Tibial artery (tissue), 4 donors: Measurements from ENCODE around the gene TENM3.

ENCODE experiments used
- DNase-seq, 2 donors: peaks; one replicate each; pipeline ENCODE4 v3.0.0-alpha.2; 2019
- H3K27ac ChIP-seq, 2 donors: fragments of 200-600 bp; sonication (generic) in 1 of 2; 1 replicate in 1 of 2; 2 replicates in 1 of 2; pipeline ENCODE4 v1.5.1; 2018 to 2019; ENCODE audit warnings: mild to moderate bottlenecking in 1 of 2
- H3K27me3 ChIP-seq, 2 donors: fragments of 200-600 bp; sonication (generic) in 1 of 2; one replicate each; pipeline versions ENCODE4 v1.5.1 to v1.6.0; 2016 to 2019
- H3K36me3 ChIP-seq, 3 donors: fragments of 200-600 bp; sonication (generic) in 2 of 3; one replicate each; pipeline ENCODE4 v1.5.1; 2016 to 2019; ENCODE audit warnings: mild to moderate bottlenecking in 2 of 3
- H3K4me1 ChIP-seq, 4 donors: fragments of 200-600 bp; sonication (generic) in 2 of 4; 1 replicate in 3 of 4; 2 replicates in 1 of 4; pipeline ENCODE4 v1.5.1; 2016 to 2019
- H3K4me3 ChIP-seq, 2 donors: fragments of 200-600 bp; sonication (generic) in 1 of 2; 1 replicate in 1 of 2; 2 replicates in 1 of 2; pipeline ENCODE4 v1.5.1; 2018 to 2019; ENCODE audit warnings: mild to moderate bottlenecking in 2 of 2
- H3K9me3 ChIP-seq, 3 donors: fragments of 200-600 bp; sonication (generic) in 1 of 3; one replicate each; pipeline ENCODE4 v1.5.1; 2016 to 2019
- intact Hi-C: fragments of 100-400 bp; cut with DNase I; formaldehyde crosslinking; loops from one replicate; pipeline ENCODE4 v1.15.0; 2023; ENCODE audit warnings: low total_unique reads
- TF ChIP-seq, protein P1 (sequence below), 2 experiments: fragments of 200-600 bp in 1 of 2; fragments of 450-650 bp in 1 of 2; IDR thresholded peaks; one replicate each; pipeline ENCODE4 v1.5.1; 2017 to 2019; ENCODE audit warnings: antibody characterized with exemption in 2 of 2, mild to moderate bottlenecking in 1 of 2, moderate library complexity in 1 of 2

TENM3 gene

DNA sequence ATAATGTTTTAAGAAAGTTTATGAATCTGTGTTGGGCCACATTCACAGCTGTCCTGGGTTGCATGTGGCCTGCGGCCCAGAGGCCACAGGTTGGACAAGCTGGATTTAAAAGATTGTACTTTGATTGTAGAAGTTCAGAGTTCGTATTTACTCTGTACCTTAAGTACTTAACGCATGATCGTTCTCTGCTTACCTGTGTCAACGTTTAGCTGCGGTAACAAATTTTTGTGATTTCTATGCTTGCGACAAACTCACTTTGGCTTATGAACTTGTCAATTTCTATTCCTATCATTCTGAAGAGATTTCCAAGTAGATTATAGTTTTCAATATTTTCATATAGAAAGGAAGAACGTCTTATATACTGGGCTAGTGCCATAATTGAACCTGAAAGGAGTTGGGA lies 285.6 kb downstream of the TENM3 start:
- intact Hi-C loops = no loop called here
- no peak overlapping the region for H3K27ac ChIP-seq
- no peaks in the 10 kb centered on the region for H3K36me3 ChIP-seq
- H3K4me1 ChIP-seq = peaks cover 0 to 22% (median 4%) of the 10 kb centered on the region in 4 donors
- TF ChIP-seq, protein P1, sequence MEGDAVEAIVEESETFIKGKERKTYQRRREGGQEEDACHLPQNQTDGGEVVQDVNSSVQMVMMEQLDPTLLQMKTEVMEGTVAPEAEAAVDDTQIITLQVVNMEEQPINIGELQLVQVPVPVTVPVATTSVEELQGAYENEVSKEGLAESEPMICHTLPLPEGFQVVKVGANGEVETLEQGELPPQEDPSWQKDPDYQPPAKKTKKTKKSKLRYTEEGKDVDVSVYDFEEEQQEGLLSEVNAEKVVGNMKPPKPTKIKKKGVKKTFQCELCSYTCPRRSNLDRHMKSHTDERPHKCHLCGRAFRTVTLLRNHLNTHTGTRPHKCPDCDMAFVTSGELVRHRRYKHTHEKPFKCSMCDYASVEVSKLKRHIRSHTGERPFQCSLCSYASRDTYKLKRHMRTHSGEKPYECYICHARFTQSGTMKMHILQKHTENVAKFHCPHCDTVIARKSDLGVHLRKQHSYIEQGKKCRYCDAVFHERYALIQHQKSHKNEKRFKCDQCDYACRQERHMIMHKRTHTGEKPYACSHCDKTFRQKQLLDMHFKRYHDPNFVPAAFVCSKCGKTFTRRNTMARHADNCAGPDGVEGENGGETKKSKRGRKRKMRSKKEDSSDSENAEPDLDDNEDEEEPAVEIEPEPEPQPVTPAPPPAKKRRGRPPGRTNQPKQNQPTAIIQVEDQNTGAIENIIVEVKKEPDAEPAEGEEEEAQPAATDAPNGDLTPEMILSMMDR (IDR thresholded peaks at IDR 0.05) = no peak
- no peak overlapping the region for H3K4me3 ChIP-seq
- no peak for DNase-seq
- no peaks in the 10 kb centered on the region for H3K27me3 ChIP-seq
- H3K9me3 ChIP-seq = no peaks in the 10 kb centered on the region

DNA sequence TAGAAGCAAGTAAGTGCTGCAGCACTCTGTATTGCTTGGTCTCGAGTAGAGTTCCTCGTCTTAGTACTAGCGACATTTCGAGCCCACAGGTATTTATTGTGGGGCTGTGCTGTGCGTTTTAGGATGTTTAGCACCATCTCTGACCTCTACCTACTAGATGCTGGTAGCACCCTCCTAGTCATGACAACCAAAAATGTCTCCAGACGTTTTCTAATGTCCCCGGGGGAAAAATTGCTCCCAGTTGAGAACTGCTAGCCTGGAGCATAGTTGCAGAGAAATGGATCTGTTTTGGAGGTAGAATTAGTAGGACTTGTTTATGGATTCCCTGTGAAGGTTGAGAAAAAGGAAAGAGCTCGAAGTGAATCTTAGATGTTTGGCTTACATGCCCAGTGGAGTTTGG lies 287.2 kb downstream of the TENM3 start:
- no peaks in the 10 kb centered on the region for H3K27me3 ChIP-seq
- TF ChIP-seq, protein P1 (IDR thresholded peaks at IDR 0.05) = no peak
- no peak overlapping the region for H3K4me3 ChIP-seq

DNA sequence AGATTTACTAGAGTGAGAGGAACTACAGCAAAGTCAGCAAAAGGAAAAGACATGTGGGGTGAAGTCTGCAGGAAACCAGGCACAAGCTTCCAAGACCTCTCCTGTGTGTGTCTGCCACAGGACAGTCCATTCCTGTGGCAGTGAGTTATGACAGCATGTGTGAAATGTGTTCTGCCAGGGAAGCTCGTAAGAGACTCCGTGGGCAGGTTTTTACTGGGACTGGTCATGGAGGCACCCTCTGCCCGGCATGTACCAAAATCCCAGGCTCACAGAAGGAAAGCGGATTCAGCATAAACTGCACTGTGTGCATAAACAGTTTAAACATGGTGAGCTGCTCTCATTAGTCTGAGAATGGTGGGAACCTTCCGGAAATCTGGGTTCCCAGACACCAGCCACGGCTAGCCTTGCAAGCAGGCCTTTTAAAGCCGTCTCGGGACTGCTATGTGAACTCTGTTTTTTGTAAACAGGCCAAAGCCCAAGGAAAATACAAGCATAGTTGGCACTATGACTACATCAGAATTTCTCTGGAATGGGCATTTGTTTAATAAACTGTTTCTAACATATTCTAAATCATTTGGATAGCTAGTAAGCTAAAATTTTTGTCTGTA lies 288.5 kb downstream of the TENM3 start:
- intact Hi-C loops = no loop called here
- DNase-seq = no peak
- Histone ChIP-seq H3K27me3 (no peaks in the 10 kb centered on the region), H3K4me3 (peak overlapping the region in 1 of 2 donors; percentile 18), H3K4me1 (peaks cover 0 to 22% (median 4%) of the 10 kb centered on the region in 4 donors), H3K27ac (peak overlapping the region in 1 of 2 donors; percentile 43), H3K36me3 (no peaks in the 10 kb centered on the region), H3K9me3 (no peaks in the 10 kb centered on the region)
- TF ChIP-seq, protein P1 (IDR thresholded peaks at IDR 0.05) = no peak

More for the DNA sequence above, 287.2 kb downstream of the TENM3 start:
- peaks cover 0 to 22% (median 4%) of the 10 kb centered on the region in 4 donors for H3K4me1 ChIP-seq
- no peak overlapping the region for H3K27ac ChIP-seq
- no peaks in the 10 kb centered on the region for H3K9me3 ChIP-seq
- H3K36me3 ChIP-seq = no peaks in the 10 kb centered on the region
- DNase-seq = no peak
- intact Hi-C loops = no loop called here

DNA sequence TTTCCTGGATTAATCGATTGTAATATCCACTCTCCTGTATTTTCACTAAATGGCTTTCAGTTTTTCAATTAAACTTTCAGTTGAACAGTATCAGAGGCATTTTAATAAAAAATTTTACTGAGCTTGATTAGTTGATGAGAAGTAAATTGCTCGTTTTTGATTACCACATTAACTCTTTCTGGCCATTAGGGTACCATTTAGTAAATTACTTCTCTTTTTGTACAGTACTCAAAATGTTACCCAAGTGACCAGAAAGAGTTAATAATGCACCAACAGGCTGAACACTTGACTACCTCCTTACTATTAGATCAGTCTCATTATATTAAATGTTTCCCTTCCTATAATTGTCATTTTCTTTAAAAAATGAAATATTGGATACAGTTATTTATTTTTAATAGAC lies 289.2 kb downstream of the TENM3 start:
- H3K4me1 ChIP-seq = peaks cover 0 to 22% (median 4%) of the 10 kb centered on the region in 4 donors
- intact Hi-C loops = no loop called here
- DNase-seq = no peak
- TF ChIP-seq, protein P1 (IDR thresholded peaks at IDR 0.05) = no peak
- H3K27me3 ChIP-seq = no peaks in the 10 kb centered on the region
- H3K27ac ChIP-seq = peak overlapping the region in 1 of 2 donors; percentile 43
- H3K9me3 ChIP-seq = no peaks in the 10 kb centered on the region
- no peak overlapping the region for H3K4me3 ChIP-seq
- H3K36me3 ChIP-seq = no peaks in the 10 kb centered on the region

DNA sequence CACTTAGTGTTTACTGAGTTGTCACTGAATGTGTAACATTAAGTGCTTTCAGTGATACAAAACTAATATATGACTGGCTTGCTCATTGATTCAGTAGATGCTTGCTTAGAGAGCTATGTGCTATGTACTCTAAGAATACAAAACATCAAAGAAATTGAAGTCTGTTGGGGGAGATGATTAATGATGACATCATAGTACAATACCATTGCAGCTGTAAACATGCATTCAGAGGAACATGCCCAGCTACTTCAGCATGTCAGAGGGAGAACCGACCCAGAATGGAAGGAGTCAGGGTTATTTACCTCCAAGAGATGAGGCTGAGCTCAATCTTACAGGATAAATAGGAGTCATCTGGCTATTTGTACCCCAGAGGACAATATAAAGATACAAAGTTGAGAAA lies 290.8 kb downstream of the TENM3 start:
- no peak overlapping the region for H3K27ac ChIP-seq
- TF ChIP-seq, protein P1 (IDR thresholded peaks at IDR 0.05) = no peak

More for the DNA sequence above, 290.8 kb downstream of the TENM3 start:
- H3K4me3 ChIP-seq = no peak overlapping the region
- intact Hi-C loops = no loop called here
- H3K4me1 ChIP-seq = peaks cover 0 to 22% (median 4%) of the 10 kb centered on the region in 4 donors
- no peaks in the 10 kb centered on the region for H3K36me3 ChIP-seq
- no peaks in the 10 kb centered on the region for H3K27me3 ChIP-seq
- no peaks in the 10 kb centered on the region for H3K9me3 ChIP-seq
- DNase-seq = no peak
